Endothelial cell of umbilical vein (primary cell): ENCODE measurements around the gene GEMIN8. TPM values are rescaled to one million over a fixed set of nuclear protein-coding genes. Genes with fewer than 3 reads are reported as not detected.

Experiments
- BruUV-seq: library from RNA; stranded (reverse); fragments of 400-500 nt; replicated peaks from 2 replicates; lab custom pipeline; 2021; lab: Mats Ljungman, UMichigan
- CTCF ChIA-PET: fragments of 300-600, 350-600 bp; sonication (Branson Sonifier 250); formaldehyde crosslinking; loops from one replicate; lab custom pipeline; 2021; ENCODE audit warnings: antibody characterized with exemption, inconsistent platforms; lab: Charles Lee
- POLR2A ChIA-PET: fragments of 300-600, 350-600 bp; sonication (Branson Sonifier 250); formaldehyde crosslinking; loops from one replicate; lab custom pipeline; 2021; ENCODE audit warnings: antibody characterized with exemption, inconsistent platforms; lab: Charles Lee
- DNase-seq: peaks from one replicate; pipeline ENCODE4 v3.0.0-alpha.2; 2011; ENCODE audit warnings: low read depth, low spot score
- FAIRE-seq: peaks from 2 replicates; lab custom pipeline; 2011; peaks lifted over from hg19 to GRCh38; lab: Jason Lieb, UNC
- H2AFZ ChIP-seq: 2 replicates; pipeline ENCODE4 v1.6.0; 2012; ENCODE audit warnings: low read depth, low read length, control low read depth, inconsistent platforms
- H3K27ac ChIP-seq: 2 replicates; pipeline ENCODE4 v1.5.1; 2011; ENCODE audit warnings: low read depth, mild to moderate bottlenecking, control low read depth, low read length, moderate library complexity; ENCODE audit not compliant: insufficient read depth
- H3K27me3 ChIP-seq, 2 experiments: 2 replicates each; pipeline versions ENCODE4 v1.6.0 to v1.6.1; 2011; ENCODE audit warnings: low read length in 2 of 2, mixed read lengths in 1 of 2; ENCODE audit not compliant: control insufficient read depth in 2 of 2, insufficient read depth in 2 of 2
- H3K36me3 ChIP-seq, 2 experiments: 2 replicates in 1 of 2; 3 replicates in 1 of 2; pipeline ENCODE4 v1.5.1; 2011; ENCODE audit warnings: low read length in 2 of 2, mild to moderate bottlenecking in 1 of 2, moderate library complexity in 1 of 2; ENCODE audit not compliant: control insufficient read depth in 2 of 2, insufficient read depth in 2 of 2; ENCODE audit errors: extremely low read depth in 1 of 2
- H3K4me1 ChIP-seq: 3 replicates; pipeline ENCODE4 v1.5.1; 2011; ENCODE audit warnings: mild to moderate bottlenecking, low read length; ENCODE audit not compliant: control insufficient read depth, insufficient read depth; ENCODE audit errors: extremely low read depth
- H3K4me2 ChIP-seq: 2 replicates; pipeline ENCODE4 v1.6.1; 2011; ENCODE audit warnings: low read length, control low read depth, mixed read lengths; ENCODE audit not compliant: insufficient read depth
- H3K4me3 ChIP-seq, 3 experiments: fragments of 200-600 bp in 1 of 3; sonication (generic), shearing (Covaris generic) in 1 of 3; replicated peaks in 1 of 3; 2 replicates each; pipeline ENCODE4 v1.5.1; 2011 to 2016; ENCODE audit warnings: control low read depth in 3 of 3, low read length in 3 of 3, mild to moderate bottlenecking in 2 of 3, inconsistent platforms in 1 of 3, low read depth in 1 of 3, moderate library complexity in 1 of 3; ENCODE audit not compliant: insufficient read depth in 1 of 3
- H3K79me2 ChIP-seq: 2 replicates; pipeline ENCODE4 v1.6.0; 2012; ENCODE audit warnings: low read length, inconsistent platforms; ENCODE audit not compliant: control insufficient read depth, insufficient read depth
- H3K9ac ChIP-seq: replicated peaks from 2 replicates; pipeline ENCODE3; 2011; ENCODE audit warnings: low read length, control low read depth; ENCODE audit not compliant: insufficient read depth; ENCODE audit errors: extremely low read depth
- H3K9me1 ChIP-seq: replicated peaks from 3 replicates; pipeline ENCODE4 v1.6.0; 2011; ENCODE audit warnings: mild to moderate bottlenecking, low read length; ENCODE audit not compliant: control insufficient read depth, insufficient read depth; ENCODE audit errors: extremely low read depth
- H3K9me3 ChIP-seq: replicated peaks from 2 replicates; pipeline ENCODE4 v1.5.1; 2012; ENCODE audit warnings: low read length, inconsistent platforms; ENCODE audit not compliant: control insufficient read depth, insufficient read depth
- H4K20me1 ChIP-seq: replicated peaks from 2 replicates; pipeline ENCODE3; 2011; ENCODE audit warnings: mild to moderate bottlenecking, low read length; ENCODE audit not compliant: control insufficient read depth, insufficient read depth; ENCODE audit errors: extremely low read depth
- CTCF ChIP-seq, 2 donors: IDR thresholded peaks; 1 replicate in 1 of 2; 2 replicates in 1 of 2; pipeline ENCODE4 v1.5.1; 2011; ENCODE audit warnings: low read length in 2 of 2, mild to moderate bottlenecking in 2 of 2, moderate library complexity in 2 of 2, control low read depth in 1 of 2, inconsistent platforms in 1 of 2, low read depth in 1 of 2; ENCODE audit not compliant: insufficient read depth in 1 of 2; ENCODE audit errors: extremely low read depth in 1 of 2
- EZH2 ChIP-seq: IDR thresholded peaks from 2 replicates; pipeline ENCODE4 v1.6.1; 2012; ENCODE audit warnings: borderline replicate concordance, low read depth, mild to moderate bottlenecking, moderate library complexity, low read length, inconsistent platforms; ENCODE audit not compliant: severe bottlenecking
- FOS ChIP-seq: IDR thresholded peaks from 2 replicates; pipeline ENCODE4 v1.6.1; 2011; ENCODE audit warnings: mild to moderate bottlenecking, low read length, moderate library complexity, borderline replicate concordance; ENCODE audit not compliant: insufficient read depth
- GATA2 ChIP-seq: IDR thresholded peaks from 2 replicates; pipeline ENCODE4 v1.7.0; 2011; ENCODE audit warnings: low read depth, mild to moderate bottlenecking, moderate library complexity, mixed read lengths, low read length; ENCODE audit not compliant: insufficient read length, insufficient read depth
- JUN ChIP-seq: IDR thresholded peaks from 2 replicates; pipeline ENCODE4 v1.6.1; 2011; ENCODE audit warnings: borderline replicate concordance, low read depth; ENCODE audit not compliant: insufficient read length, insufficient read depth
- MAX ChIP-seq: IDR thresholded peaks from 2 replicates; pipeline ENCODE4 v1.6.1; 2011; ENCODE audit not compliant: insufficient read depth, insufficient read length
- MYC ChIP-seq: IDR thresholded peaks from one replicate; pipeline ENCODE4 v1.6.1; 2011; ENCODE audit warnings: mild to moderate bottlenecking, low read depth, low read length
- POLR2A ChIP-seq: IDR thresholded peaks from 2 replicates; pipeline ENCODE4 v1.6.1; 2012; ENCODE audit warnings: low read depth, mild to moderate bottlenecking, control low read depth, low read length
- POLR2AphosphoS5 ChIP-seq: IDR thresholded peaks from 2 replicates; pipeline ENCODE4 v1.6.1; 2012; ENCODE audit warnings: low read depth, mild to moderate bottlenecking, control low read depth, low read length, moderate library complexity; ENCODE audit not compliant: insufficient read depth
- dilution Hi-C: fragments of 300-500 bp; cut with MboI; formaldehyde crosslinking; loops from one replicate; pipeline ENCODE4 v1.15.0; 2019; ENCODE audit warnings: low sequenced_read_pairs; ENCODE audit not compliant: extremely low pct_ligation_motif_present
- intact Hi-C: fragments of 100-400 bp; cut with micrococcal nuclease; formaldehyde crosslinking; loops from one replicate; pipeline ENCODE4 v1.10.0; 2022
- polyA plus RNA-seq, 4 experiments: library from polyadenylated mRNA; depleted of rRNA in 3 of 4; stranded (reverse) in 3 of 4; unstranded in 1 of 4; fragments of >200 nt; gene quantifications; 2 replicates each; pipeline versions ENCODE4 v1.2.1 to v1.2.3, GENCODE V29; 2011 to 2012; ENCODE audit warnings: missing spikeins in 1 of 4
- total RNA-seq: library from RNA; stranded (reverse); gene quantifications from 2 replicates; pipeline ENCODE4 v1.2.3, GENCODE V29; 2021

The GEMIN8 gene
- total and polyA plus RNA-seq, 2 donors (not counting 3 experiments of a cell fraction or from before 2014, with no cell fraction given), result 18.5 to 24.5 TPM

DNA sequence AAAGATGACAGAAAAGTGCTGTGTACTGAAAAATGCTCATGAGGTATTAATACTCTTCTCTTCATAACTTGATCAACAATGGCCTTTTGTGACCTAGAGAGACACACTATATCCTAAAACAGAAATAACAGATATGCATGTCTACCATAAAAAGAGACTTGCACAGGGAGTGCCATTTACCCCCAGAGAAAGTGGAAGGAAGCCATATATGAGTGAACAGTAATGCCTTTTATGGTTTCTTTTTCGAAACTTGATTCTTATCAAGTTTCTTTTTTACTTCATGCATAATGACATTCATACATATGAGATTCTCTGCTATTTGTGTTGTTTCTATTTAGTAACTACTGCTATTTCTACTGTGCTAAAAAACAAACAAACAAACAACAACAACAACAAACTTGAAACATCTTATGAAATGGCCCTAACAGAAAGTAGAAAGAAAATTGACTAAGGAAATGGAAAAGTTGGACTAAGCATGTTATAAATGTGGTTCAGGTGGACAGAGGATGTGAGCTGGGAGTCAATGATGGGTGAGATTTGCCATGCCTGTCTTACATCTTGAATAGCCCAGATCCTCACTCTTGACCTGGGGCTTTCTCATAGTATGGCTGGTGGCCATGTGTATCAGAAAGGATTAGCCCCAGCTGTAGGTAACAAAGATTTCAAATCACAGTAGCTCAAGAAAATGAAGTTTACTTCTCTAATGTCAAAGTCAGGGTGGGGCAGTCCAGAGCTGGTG is 43.8 kb downstream of the GEMIN8 start:
- BruUV-seq, result no TSS peak
- intact Hi-C loops (no loop called here), dilution Hi-C loops (no loop called here)
- no peaks in the 10 kb centered on the region for H3K9me1 ChIP-seq
- no peaks in the 10 kb centered on the region for H4K20me1 ChIP-seq
- no peaks in the 10 kb centered on the region for H3K27me3 ChIP-seq
- CTCF ChIA-PET, result no interaction called here
- H3K79me2 ChIP-seq, result no peaks in the 10 kb centered on the region
- FAIRE-seq (no peak), DNase-seq (no peak)
- H3K27ac ChIP-seq, result no peak overlapping the region
- H2AFZ ChIP-seq, result no peak overlapping the region
- POLR2A ChIA-PET, result no interaction called here
- no peak overlapping the region for H3K9ac ChIP-seq
- H3K4me2 ChIP-seq, result no peak overlapping the region
- H3K4me3 ChIP-seq, result no peak overlapping the region
- no peaks in the 10 kb centered on the region for H3K4me1 ChIP-seq
- TF ChIP-seq POLR2AphosphoS5 (no peak), GATA2 (no peak), FOS (no peak), MAX (no peak)
- H3K9me3 ChIP-seq, result no peaks in the 10 kb centered on the region
- H3K36me3 ChIP-seq, result no peaks in the 10 kb centered on the region

- no peak overlapping the region for H2AFZ ChIP-seq
- no peaks in the 10 kb centered on the region for H3K27me3 ChIP-seq
- CTCF ChIA-PET, result no interaction called here
- H3K9ac ChIP-seq, result no peak overlapping the region
- DNase-seq (no peak), FAIRE-seq (no peak)
- H3K27ac ChIP-seq, result no peak overlapping the region
- H3K4me1 ChIP-seq, result no peaks in the 10 kb centered on the region
- no peaks in the 10 kb centered on the region for H4K20me1 ChIP-seq
- no peaks in the 10 kb centered on the region for H3K9me3 ChIP-seq
- H3K4me3 ChIP-seq, result no peak overlapping the region
- H3K4me2 ChIP-seq, result no peak overlapping the region
- POLR2A ChIA-PET, result no interaction called here
- no peaks in the 10 kb centered on the region for H3K36me3 ChIP-seq
- intact Hi-C loops, result no loop called here
- no peaks in the 10 kb centered on the region for H3K79me2 ChIP-seq
- TF ChIP-seq JUN, result no peak
- no peak for TF ChIP-seq GATA2
- TF ChIP-seq MAX, result no peak
- TF ChIP-seq MYC, result no peak
- TF ChIP-seq EZH2, result no peak
- TF ChIP-seq FOS, result no peak
- TF ChIP-seq POLR2AphosphoS5, result no peak
- TF ChIP-seq POLR2A, result no peak
- TF ChIP-seq CTCF (IDR thresholded peaks at IDR 0.05; ENCODE audit: extremely low read depth in 1 of 2, insufficient read depth in 1 of 2, low read depth in 1 of 2, low read length in 2 of 2), result no peak
- no peaks in the 10 kb centered on the region for H3K9me1 ChIP-seq
- dilution Hi-C loops, result no loop called here
- no TSS peak for BruUV-seq
Measured at GRCh38 chrX:13983734-13984133, 46.0 kb downstream of the GEMIN8 start.
